IMR-90 (cell line): ENCODE measurements around the gene ZBTB8A. TPM values are rescaled to one million over a fixed set of nuclear protein-coding genes. Genes with fewer than 3 reads are reported as not detected.

ENCODE experiments used
- ATAC-seq: fragments of 200-7000 bp; cut with Tn5 transposase; 2 replicates; pipeline ENCODE4 v1.9.1; 2020; ENCODE audit warnings: low read depth, mild to moderate bottlenecking, moderate library complexity
- BruUV-seq: library from RNA; stranded (reverse); fragments of 400-500 nt; replicated peaks from 2 replicates; lab custom pipeline; 2021; lab: Mats Ljungman, UMichigan
- CTCF ChIA-PET: fragments of 300-600 bp; formaldehyde crosslinking; extraction: SDS; loops from one replicate; lab custom pipeline; 2021; ENCODE audit warnings: antibody characterized with exemption; lab: Yijun Ruan, JAX
- POLR2A ChIA-PET: fragments of 300-600 bp; sonication (Branson Sonifier 250); formaldehyde crosslinking; loops from one replicate; lab custom pipeline; 2022; ENCODE audit warnings: antibody characterized with exemption; ENCODE audit not compliant: unreplicated experiment; lab: Charles Lee
- DNase-seq: peaks from one replicate; pipeline ENCODE4 v3.0.0; 2013
- H2AFZ ChIP-seq: replicated peaks from 2 replicates; pipeline ENCODE3; 2013; ENCODE audit warnings: low read length, mild to moderate bottlenecking; ENCODE audit not compliant: poor library complexity
- H2AK5ac ChIP-seq: 2 replicates; pipeline ENCODE4 v1.6.1; 2013; ENCODE audit warnings: low read depth, low read length, inconsistent platforms
- H2AK9ac ChIP-seq: replicated peaks from 2 replicates; pipeline ENCODE3; 2013; ENCODE audit warnings: mild to moderate bottlenecking, low read depth, low read length, moderate library complexity; ENCODE audit not compliant: poor library complexity
- H2BK120ac ChIP-seq: 2 replicates; pipeline ENCODE4 v1.6.1; 2013; ENCODE audit warnings: low read depth, low read length, inconsistent platforms
- H2BK15ac ChIP-seq: 3 replicates; pipeline ENCODE4 v1.6.1; 2013; ENCODE audit warnings: low read depth, low read length, inconsistent platforms
- H2BK20ac ChIP-seq: 2 replicates; pipeline ENCODE4 v1.6.1; 2013; ENCODE audit warnings: low read depth, mild to moderate bottlenecking, inconsistent platforms, low read length, moderate library complexity
- H2BK5ac ChIP-seq: 2 replicates; pipeline ENCODE4 v1.6.1; 2013; ENCODE audit warnings: mild to moderate bottlenecking, low read depth, low read length, inconsistent platforms; ENCODE audit not compliant: poor library complexity, severe bottlenecking
- H3K14ac ChIP-seq: replicated peaks from 2 replicates; pipeline ENCODE4 v1.6.1; 2013; ENCODE audit warnings: low read depth, low read length, inconsistent platforms
- H3K18ac ChIP-seq: 2 replicates; pipeline ENCODE4 v1.6.1; 2013; ENCODE audit warnings: low read depth, low read length, control low read depth
- H3K23ac ChIP-seq: 2 replicates; pipeline ENCODE4 v1.6.1; 2013; ENCODE audit warnings: low read depth, low read length, inconsistent platforms
- H3K27ac ChIP-seq: 2 replicates; pipeline ENCODE4 v1.5.1; 2013; ENCODE audit warnings: mild to moderate bottlenecking, control low read depth, low read length; ENCODE audit not compliant: insufficient read depth
- H3K27me3 ChIP-seq: 2 replicates; pipeline ENCODE4 v1.6.1; 2013; ENCODE audit warnings: low read length; ENCODE audit not compliant: control insufficient read depth, insufficient read depth
- H3K36me3 ChIP-seq: 2 replicates; pipeline ENCODE4 v1.6.1; 2013; ENCODE audit warnings: low read length, mixed read lengths; ENCODE audit not compliant: control insufficient read depth, insufficient read depth
- H3K4ac ChIP-seq: 2 replicates; pipeline ENCODE4 v1.6.1; 2013; ENCODE audit warnings: low read depth, low read length, inconsistent platforms
- H3K4me1 ChIP-seq: 2 replicates; pipeline ENCODE4 v1.6.1; 2013; ENCODE audit warnings: low read length, mixed read lengths; ENCODE audit not compliant: control insufficient read depth, insufficient read depth
- H3K4me2 ChIP-seq: 2 replicates; pipeline ENCODE4 v1.6.1; 2013; ENCODE audit warnings: low read depth, mild to moderate bottlenecking, control low read depth, low read length, moderate library complexity
- H3K4me3 ChIP-seq: 2 replicates; pipeline ENCODE4 v1.5.1; 2013; ENCODE audit warnings: low read depth, mild to moderate bottlenecking, control low read depth, low read length, moderate library complexity; ENCODE audit not compliant: insufficient read depth
- H3K56ac ChIP-seq: 2 replicates; pipeline ENCODE4 v1.6.1; 2013; ENCODE audit warnings: low read length, inconsistent platforms; ENCODE audit not compliant: insufficient read depth; ENCODE audit errors: extremely low read depth
- H3K79me1 ChIP-seq, 2 experiments: 2 replicates each; pipeline ENCODE4 v1.6.1; 2013; ENCODE audit warnings: low read length in 2 of 2, inconsistent platforms in 1 of 2, low read depth in 1 of 2
- H3K9ac ChIP-seq: 2 replicates; pipeline ENCODE4 v1.6.1; 2013; ENCODE audit warnings: low read depth, low read length, control low read depth
- H3K9me1 ChIP-seq: 2 replicates; pipeline ENCODE4 v1.6.1; 2013; ENCODE audit warnings: low read length, inconsistent platforms; ENCODE audit not compliant: insufficient read depth
- H3K9me3 ChIP-seq: 2 replicates; pipeline ENCODE4 v1.6.1; 2013; ENCODE audit warnings: low read length; ENCODE audit not compliant: control insufficient read depth, insufficient read depth
- H4K20me1 ChIP-seq: 2 replicates; pipeline ENCODE4 v1.6.1; 2013; ENCODE audit warnings: low read length, inconsistent platforms; ENCODE audit not compliant: insufficient read depth
- H4K5ac ChIP-seq: 2 replicates; pipeline ENCODE4 v1.6.1; 2013; ENCODE audit warnings: mild to moderate bottlenecking, low read depth, low read length, control low read depth
- H4K8ac ChIP-seq, 2 experiments: 2 replicates each; pipeline ENCODE4 v1.6.1; 2013; ENCODE audit warnings: low read depth in 2 of 2, low read length in 2 of 2, control low read depth in 1 of 2, inconsistent platforms in 1 of 2
- H4K91ac ChIP-seq: 2 replicates; pipeline ENCODE4 v1.6.1; 2013; ENCODE audit warnings: low read depth, low read length, inconsistent platforms; ENCODE audit not compliant: insufficient read depth
- MAFK ChIP-seq: IDR thresholded peaks from 2 replicates; pipeline ENCODE4 v1.6.1; 2012; ENCODE audit warnings: low read depth, low read length, improper control_type of control experiment
- MAZ ChIP-seq: IDR thresholded peaks from 2 replicates; pipeline ENCODE4 v1.6.1; 2012; ENCODE audit warnings: low read depth, mild to moderate bottlenecking, low read length, improper control_type of control experiment, moderate library complexity, borderline replicate concordance
- WGBS, 2 experiments: methylation state at CpG; one replicate each; pipeline versions ENCODE4 v1.1.5 to v1.1.7; 2013; ENCODE audit warnings: missing lambda C conversion rate in 2 of 2; ENCODE audit not compliant: insufficient read length in 1 of 2; ENCODE audit errors: extremely low coverage in 2 of 2; 5-methylcytosine and 5-hydroxymethylcytosine counted together
- dilution Hi-C: fragments of 300-500 bp; cut with HindIII; formaldehyde crosslinking; loops from one replicate; pipeline ENCODE4 v1.14.3; 2018; ENCODE audit warnings: low sequenced_read_pairs; ENCODE audit not compliant: unreplicated experiment
- in situ Hi-C: fragments of 300-500 bp; cut with MboI; formaldehyde crosslinking; loops from 3 replicates; pipeline ENCODE4 v1.14.3; 2019; ENCODE audit warnings: low sequenced_read_pairs, inconsistent platforms, mixed read lengths
- intact Hi-C: fragments of 100-400 bp; cut with micrococcal nuclease; formaldehyde crosslinking; loops from 2 replicates; pipeline ENCODE4 v1.10.0; 2022
- polyA plus RNA-seq, 3 experiments: library from polyadenylated mRNA; depleted of rRNA; stranded (reverse); fragments of >200 nt; gene quantifications; 2 replicates each; pipeline ENCODE4 v1.2.3, GENCODE V29; 2012; ENCODE audit warnings: low replicate concordance in 1 of 3
- total RNA-seq: library from RNA; depleted of rRNA; stranded (reverse); fragments of >200 nt; gene quantifications from 2 replicates; pipeline ENCODE4 v1.2.3, GENCODE V29; 2012
- TF ChIP-seq, protein P1 (sequence below): fragments of 150-350 bp; IDR thresholded peaks from 2 replicates; pipeline ENCODE4 v1.6.1; 2016; ENCODE audit warnings: low read depth, mild to moderate bottlenecking, low read length, moderate library complexity, borderline replicate concordance

ZBTB8A gene
- total and polyA plus RNA-seq, 2 of the 4 experiments (the other 2 are of a cell fraction) = 2.1 to 6.1 TPM

DNA sequence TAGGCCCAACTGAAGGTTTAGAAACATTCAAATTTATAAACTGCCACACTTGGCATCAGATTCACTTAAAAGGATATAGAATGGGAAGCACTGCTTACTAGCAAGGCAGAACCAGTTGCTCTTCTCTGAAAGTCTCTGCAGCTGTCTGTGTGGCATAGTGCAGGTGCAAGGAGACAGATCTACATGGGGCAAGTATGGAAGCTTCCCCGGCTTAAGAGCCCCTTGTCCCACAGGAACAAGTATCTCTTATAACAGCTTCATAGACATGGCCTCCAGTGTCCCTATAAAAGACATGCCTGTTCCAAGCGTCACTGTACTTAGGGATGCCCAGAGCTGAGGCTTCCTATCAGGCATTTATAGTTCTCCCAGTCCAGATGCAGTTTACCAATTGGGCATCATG is 47.8 kb upstream of the ZBTB8A start:
- Histone ChIP-seq H2BK120ac (no peak overlapping the region), H2BK5ac (no peak overlapping the region), H2AK5ac (no peak overlapping the region), H4K8ac (no peak overlapping the region), H2BK15ac (no peak overlapping the region), H3K9ac (no peak overlapping the region), H4K91ac (no peak overlapping the region), H3K4me1 (peaks cover 3% of the 10 kb centered on the region), H4K5ac (no peak overlapping the region), H2BK20ac (no peak overlapping the region), H3K9me1 (no peaks in the 10 kb centered on the region), H3K23ac (no peak overlapping the region), H3K4ac (no peak overlapping the region), H2AK9ac (no peak overlapping the region), H4K20me1 (no peaks in the 10 kb centered on the region), H3K9me3 (no peaks in the 10 kb centered on the region), H3K4me2 (no peak overlapping the region), H3K4me3 (no peak overlapping the region), H3K27ac (no peak overlapping the region), H3K79me1 (no peaks in the 10 kb centered on the region), H3K27me3 (peaks cover 6% of the 10 kb centered on the region; the same call in 1 of the 2 replicates), H3K56ac (no peak overlapping the region), H3K36me3 (no peaks in the 10 kb centered on the region), H2AFZ (no peak overlapping the region), H3K14ac (no peak overlapping the region), H3K18ac (no peak overlapping the region)
- intact Hi-C loops = no loop called here
- dilution Hi-C loops = no loop called here
- ChIA-PET CTCF (no interaction called here), POLR2A (no interaction called here)
- no TSS peak for BruUV-seq
- in situ Hi-C loops = no loop called here
- TF ChIP-seq MAZ (no peak), MAFK (no peak)
- TF ChIP-seq, protein P1, sequence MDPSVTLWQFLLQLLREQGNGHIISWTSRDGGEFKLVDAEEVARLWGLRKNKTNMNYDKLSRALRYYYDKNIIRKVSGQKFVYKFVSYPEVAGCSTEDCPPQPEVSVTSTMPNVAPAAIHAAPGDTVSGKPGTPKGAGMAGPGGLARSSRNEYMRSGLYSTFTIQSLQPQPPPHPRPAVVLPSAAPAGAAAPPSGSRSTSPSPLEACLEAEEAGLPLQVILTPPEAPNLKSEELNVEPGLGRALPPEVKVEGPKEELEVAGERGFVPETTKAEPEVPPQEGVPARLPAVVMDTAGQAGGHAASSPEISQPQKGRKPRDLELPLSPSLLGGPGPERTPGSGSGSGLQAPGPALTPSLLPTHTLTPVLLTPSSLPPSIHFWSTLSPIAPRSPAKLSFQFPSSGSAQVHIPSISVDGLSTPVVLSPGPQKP = no peak
- no peak for DNase-seq
- no peak for ATAC-seq
- no CpG with 5 or more reads among the region's 2 CpGs for WGBS, 2 experiments
